HG03097 (cell line): ENCODE measurements around the gene ADK.
"Not testable (repeated sequence)": the region's sequence is repeated elsewhere in the genome, so short reads cannot be mapped to it uniquely, and the experiment has no call there.

ENCODE experiments used
- ATAC-seq: cut with Tn5 transposase; IDR thresholded peaks from one replicate; pipeline ENCODE4 v1.9.1; 2021; ENCODE audit not compliant: unreplicated experiment, low FRiP score

Gene ADK

DNA sequence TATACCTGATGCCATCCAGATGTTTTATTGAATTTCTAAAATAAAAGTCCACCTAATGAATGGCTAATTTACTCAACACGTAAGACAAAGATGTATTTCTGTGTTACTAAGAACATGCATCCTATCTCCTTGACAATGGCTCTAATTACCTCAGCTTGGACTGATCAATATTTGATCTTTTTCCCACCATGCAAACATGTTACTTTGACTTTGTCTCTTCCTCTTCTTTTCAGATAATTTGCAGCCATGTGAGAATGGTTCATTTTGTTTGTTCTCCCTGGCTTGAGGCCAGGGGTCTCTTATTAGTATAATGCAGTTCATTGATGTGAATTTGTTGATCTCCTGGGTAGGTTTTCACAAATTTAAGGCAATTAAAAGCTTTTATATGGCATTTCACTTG is 302.1 kb downstream of the ADK start:
- ATAC-seq: no peak

DNA sequence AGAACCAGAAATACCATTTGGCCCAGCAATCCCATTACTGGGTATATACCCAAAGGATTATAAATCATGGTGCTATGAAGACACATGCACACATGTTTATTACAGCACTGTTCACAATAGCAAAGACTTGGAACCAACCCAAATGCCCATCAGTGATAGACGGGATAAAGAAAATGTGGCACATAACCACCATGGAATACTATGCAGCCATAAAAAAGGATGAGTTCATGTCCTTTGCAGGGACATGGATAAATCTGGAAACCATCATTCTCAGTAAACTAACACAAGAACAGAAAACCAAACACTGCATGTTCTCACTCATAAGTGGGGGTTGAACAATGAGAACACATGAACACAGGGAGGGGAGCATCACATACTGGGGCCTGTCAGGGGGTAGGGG is 306.5 kb downstream of the ADK start:
- not testable (repeated sequence) for ATAC-seq

DNA sequence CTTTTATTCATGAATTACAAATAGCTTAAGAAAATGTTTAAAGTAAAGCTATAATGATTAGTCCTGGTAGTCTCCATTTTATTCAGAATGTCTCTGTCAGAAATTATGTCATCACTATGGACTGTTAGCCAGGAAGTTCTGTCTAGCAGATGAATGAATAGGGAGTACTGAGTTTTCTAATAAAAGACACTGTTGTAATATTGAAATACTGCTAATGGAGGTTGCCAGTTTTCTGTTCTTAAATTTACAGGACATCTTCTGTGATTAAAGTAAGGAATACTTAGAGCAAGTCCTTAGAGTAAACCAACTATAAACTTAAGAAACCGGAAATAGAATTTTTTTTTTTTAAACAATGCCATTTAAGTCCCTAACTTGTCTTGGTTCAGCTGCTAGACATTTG is 309.8 kb downstream of the ADK start:
- ATAC-seq: no peak

DNA sequence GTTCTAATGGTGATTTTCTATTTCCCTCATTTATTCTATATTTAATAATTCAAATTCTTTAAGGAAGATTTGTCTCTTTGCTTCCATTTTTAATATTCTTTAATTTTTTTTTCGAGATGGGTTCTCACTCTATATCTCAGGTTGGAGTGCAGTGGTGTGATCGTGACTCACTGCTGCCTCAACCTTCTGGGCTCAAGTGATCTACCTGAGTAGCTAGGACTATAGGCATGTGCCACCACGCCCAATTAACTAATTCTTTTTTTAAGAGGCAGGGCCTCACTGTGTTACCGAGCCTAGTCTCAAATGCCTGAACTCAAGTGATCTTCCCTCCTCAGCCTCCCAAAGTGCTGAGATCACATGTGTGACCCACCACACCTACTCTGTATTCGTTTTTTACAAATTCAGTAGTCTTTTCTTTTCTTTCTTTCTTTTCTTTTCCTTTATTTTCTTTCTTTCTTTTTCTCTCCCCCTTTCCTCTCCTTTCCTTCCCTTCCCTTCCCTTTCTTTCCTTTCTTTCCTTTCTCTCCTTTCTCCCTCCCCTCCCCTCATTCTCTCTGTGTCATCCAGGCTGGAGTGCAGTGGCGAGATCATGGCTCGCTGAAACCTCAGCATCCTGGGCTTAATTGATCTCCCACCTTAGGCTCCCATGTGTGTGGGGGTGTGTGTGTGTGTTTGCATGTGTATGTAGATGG is 323.1 kb downstream of the ADK start:
- no peak for ATAC-seq

DNA sequence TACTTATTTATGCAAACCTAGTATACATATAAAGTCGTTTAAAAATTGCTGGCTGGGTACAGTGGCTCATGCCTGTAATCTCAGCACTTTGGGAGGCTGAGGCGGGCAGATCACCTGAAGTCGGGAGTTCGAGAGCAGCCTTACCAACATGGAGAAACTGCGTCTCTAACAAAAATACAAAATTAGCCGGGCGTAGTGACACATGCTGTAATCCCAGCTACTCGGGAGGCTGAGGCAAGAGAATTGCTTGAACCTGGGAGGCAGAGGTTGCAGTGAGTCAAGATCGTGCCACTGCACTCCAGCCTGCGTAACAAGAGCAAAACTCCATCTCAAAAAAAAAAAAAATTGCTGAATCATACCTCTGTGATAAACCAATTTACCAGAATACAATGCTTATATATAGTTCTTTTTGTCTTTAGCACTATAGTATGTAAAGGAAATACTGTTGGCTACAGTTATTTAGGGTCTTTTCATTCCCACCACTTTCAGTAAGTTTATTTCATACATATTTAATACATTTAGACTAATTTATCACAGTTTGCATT is 325.2 kb downstream of the ADK start:
- not testable (repeated sequence) for ATAC-seq

DNA sequence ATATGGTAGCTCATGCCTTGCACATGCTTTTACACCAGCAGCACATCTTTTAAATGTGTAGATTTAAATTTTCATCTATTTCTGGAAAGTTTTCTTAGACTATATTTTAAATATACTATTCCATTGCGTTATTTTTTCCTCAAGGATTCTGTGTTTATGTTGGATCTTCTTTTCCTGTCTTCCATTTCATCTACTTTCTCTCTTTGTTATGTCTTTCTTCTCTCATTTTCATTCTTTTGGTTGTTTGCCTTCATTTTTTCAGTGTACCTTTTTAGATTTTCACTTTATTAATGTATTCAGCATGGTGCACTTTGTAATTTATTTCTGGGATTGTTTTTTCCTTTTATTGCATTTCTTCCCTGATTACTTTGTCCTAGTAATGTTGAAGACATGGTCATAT is 329.8 kb downstream of the ADK start:
- no peak for ATAC-seq

DNA sequence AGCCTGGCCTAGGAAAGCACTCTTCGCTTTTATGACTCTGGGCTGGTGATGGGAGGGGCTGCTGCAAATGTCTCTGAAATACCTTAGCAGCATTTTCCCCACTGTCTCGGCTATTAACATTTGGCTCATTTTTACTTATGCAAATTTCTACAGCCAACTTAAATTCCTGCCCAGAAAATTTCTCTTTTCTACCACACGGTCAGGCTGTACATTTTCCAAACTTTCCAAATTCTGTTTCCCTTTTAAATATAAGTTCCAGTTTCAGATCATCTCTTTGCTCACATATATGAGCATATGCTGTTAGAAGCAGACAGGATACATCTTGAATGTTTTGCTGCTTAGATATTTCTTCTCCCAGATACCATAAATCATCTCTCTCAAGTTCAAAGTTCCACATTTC is 332.3 kb downstream of the ADK start:
- no peak for ATAC-seq

DNA sequence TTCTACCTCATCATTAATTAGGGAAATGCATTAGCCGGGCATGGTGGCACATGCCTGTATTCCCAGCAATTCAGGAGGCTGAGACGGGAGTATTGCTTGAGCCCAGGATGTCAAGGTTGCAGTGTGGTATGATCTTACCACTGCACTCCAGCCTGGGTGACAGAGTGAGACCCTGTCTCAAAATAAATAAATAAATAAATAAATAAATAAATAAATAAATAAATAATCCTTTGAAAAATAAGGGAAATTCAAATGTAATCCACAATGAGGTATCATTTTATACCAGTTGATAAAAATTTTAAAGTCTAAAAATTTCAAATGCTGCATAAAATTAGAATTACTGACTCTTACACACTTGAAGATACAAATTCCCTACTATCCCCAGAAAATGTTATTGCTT is 334.3 kb downstream of the ADK start:
- ATAC-seq: no peak

DNA sequence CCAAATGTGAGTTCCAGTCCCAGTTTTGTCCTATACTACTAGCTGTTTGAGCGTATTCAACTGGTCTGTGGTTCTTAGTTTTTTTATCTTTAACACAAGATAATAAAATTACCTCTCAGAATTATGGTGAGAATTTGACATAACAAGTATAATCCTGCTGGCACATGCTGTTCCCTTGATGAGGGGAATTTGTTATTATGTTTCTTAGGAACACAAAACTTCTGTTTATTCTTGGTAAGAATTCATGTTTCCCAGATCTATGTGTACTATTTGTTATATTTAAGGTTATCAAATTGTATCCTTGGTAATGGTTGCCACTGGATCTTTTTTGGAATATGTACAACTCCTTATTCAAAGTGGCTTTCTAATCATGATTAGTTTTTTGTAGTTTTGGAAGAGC is 335.6 kb downstream of the ADK start:
- ATAC-seq: no peak

DNA sequence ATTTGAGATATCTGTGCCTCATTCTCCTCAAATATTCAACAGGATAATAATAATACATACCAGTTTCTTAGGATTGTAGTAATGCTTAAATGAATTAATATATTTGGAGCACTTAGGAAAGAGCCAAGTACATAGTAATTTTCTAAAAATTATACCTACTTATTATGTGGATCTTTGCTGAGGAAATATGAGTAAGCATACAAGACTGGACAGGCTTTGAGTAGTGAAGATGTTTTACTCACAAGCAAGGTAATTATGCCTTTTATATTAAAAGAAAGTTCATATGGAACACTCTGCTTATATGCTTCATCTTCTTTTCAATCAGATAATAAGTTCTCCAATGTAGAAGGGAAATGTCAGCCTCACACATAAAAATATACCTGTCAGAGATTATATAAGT is 337.9 kb downstream of the ADK start:
- no peak for ATAC-seq

DNA sequence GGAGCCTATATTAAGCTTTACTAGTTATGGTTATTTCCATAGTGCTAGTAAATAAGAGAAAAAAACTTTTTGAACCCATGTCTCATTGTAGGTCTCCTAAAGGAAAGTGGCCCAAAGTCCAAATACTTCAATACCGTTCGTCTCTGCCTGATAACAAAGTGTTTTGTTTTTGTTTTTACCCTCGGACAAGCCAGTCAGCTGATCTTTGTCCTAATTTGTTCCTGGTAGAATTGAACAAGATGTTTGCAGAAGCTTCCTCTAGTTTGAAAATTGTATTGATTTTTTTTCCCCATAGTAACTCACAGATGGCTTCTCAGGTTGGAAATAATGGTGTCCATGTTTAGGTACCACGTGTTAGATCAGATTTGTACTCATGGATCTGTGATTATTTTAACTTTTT is 339.5 kb downstream of the ADK start:
- no peak for ATAC-seq

DNA sequence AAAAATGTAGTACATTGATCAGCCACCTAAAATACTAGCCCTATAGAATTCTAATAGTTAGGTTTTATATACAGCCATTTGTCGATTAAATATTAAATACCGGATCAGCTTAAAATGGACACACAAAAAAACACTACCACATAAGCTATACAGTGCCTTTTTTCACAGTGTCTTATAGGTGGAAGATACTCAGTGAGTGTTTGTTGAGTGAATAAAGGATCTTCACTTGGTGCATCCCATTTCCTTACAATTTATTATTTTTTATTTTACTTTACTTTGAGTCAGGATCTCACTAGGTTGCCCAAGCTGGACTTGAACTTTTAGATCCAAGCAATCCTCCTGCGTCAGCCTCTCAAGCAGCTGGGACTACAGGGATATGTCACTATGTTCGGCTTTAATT is 340.0 kb downstream of the ADK start:
- no peak for ATAC-seq

DNA sequence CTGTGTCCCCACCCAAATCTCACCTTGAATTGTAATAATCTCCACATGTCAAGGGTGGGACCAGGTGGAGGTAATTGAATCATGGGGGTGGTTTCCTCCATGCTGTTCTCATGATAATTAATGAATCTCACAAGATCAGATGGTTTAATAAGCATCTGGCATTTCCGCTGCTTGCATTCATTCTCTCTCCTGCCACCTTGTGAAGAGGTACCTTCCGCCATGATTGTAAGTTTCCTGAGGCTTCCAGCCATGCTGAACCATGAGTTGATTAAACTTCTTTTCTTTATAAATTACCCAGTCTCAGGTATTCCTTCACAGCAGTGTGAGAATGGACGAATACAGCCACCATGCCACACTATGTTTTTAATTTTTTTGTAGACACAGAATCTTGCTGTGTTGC is 345.3 kb downstream of the ADK start:
- not testable (repeated sequence) for ATAC-seq

DNA sequence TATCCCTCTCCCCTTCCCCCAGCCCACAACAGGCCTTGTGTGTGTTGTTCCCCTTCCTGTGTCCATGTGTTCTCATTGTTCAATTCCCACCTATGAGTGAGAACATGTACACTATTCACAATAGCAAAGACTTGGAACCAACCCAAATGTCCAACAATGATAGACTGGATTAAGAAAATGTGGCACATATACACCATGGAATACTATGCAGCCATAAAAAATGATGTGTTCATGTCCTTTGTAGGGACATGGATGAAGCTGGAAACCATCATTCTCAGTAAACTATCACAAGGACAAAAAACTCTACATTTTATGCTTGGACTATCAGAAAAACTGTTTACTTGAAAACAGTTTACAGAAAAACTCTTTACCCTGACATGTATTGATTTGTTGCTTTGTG is 347.6 kb downstream of the ADK start:
- not testable (repeated sequence) for ATAC-seq

DNA sequence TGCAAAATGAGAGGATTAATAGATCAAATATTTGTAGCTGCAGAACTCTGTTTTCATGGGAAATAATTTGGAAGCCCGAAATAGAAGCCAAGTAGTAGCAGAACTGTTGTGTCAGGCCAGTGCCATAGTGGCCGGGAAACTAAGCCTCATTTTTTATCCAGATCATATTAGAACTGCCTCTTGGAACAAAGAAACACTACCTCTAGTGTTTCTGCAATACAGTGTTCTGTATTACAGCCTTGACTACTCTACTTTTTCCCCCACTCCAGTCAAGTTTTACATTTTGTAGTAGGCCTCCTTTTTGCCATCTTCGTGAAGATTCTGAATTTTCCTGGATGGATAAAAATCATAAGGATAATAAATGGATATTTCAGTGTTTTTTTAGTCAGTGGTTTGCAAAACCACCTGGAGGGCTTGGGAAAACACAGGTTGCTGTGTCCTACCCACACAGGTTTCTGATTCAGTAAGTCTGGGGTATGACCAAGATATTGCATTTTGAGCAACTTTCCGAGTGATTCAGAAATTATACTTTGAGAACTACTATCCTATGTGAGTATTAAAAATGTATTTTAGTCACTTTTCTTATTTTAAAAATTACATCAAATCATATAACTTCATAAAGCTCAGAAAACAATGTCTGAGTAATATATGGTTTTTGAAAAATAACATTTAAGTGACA is 349.1 kb downstream of the ADK start:
- ATAC-seq: no peak

DNA sequence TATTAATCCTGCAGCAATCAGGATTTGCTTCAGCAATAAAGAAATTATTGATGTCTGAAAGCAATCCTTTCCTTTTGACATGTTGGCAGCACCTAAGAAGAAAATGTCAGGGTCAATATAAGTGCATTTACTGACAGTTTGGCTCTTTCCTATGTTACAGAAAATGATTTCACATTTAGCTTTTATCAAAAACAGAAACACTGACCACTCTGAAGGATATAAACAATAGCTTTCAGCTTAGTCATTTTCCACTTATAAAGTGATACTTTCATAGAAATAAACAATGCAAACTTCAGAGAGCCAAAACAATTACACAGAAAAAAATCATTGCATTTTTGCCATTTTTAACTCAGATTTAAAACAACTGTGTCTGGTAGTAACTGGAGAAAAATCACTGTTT is 349.8 kb downstream of the ADK start:
- no peak for ATAC-seq

DNA sequence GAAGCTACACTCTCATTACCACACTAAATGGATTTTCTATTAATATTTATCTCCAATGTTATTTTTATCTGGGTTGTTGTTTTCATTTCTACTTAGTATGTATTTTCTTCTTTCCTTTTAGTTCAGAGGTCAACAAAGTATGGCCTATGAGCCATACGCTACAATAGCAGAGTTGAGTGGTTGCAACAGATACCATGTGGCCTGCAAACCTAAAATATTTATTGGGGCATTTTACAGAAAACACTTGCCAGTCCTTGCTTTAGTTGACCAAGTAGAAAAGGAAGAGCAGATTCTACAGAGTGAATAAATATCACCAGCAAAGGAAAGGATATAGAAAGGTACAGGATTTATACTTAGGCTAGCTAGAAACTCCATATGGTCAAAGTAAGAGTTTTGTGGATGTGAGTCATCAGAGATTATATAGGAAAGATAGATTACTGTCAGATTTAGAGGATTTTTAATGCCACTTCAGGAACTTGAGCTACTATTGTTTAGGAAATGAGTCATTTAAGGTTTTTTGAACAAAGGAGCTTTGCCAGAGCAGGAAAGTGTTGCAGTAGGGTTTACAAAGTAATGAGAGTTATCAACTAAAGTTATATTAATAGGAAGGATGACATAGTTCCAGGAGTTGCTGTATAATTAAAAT is 352.1 kb downstream of the ADK start:
- no peak for ATAC-seq

DNA sequence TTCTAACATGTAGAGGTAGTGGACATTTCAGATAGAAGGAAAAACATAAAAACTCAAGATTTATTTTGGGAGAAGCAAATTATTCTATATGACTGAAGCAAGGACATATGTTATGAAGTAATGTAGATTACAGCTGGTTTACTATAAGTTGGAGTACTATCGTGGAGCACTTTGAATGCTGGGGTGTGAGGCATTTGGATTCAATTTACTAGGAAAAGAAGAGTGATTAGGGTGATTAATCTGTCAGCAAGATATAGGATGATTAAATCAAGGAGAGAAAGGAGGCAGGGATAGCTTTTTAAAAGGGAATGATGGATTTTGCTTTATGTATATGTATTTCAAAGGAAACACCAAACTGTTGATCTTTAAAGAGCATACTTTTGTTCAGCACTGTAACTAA is 356.9 kb downstream of the ADK start:
- ATAC-seq: no peak

DNA sequence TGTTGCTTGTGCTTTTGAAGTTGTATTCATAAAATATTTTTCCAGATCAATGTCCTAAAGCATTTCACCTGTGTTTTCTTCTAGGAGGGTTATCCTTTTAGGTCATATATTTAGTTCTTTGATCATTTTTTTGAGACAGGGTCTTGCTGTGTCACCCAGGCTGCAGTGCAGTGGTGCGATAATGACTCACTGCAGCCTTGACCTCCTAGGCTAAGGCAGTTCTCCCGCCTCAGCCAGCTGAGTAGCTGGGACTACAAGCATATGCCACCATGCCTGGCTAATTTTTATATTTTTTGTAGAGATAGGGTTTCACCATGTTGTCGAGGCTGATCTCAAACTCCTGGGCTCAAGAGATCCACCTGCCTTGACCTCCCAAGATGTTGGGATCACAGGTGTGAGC is 359.6 kb downstream of the ADK start:
- no peak for ATAC-seq

DNA sequence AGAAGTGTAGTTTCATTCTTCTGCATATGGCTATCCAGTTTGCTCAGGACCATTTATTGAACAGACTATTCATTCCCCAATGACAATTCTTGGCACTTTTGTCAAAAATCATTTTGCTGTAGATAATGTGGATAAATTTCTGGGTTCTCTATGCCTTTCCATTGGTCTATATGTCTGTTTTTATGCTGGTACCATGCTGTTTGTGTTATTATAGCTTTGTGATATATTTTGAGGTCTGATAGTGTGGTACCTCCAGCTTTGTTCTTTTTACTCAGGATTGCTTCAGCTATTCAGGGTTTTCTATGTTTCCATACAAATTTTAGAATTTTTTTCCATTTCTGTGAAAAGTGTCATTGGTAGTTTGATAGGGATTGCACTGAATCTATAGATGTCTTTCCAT is 360.0 kb downstream of the ADK start:
- no peak for ATAC-seq

DNA sequence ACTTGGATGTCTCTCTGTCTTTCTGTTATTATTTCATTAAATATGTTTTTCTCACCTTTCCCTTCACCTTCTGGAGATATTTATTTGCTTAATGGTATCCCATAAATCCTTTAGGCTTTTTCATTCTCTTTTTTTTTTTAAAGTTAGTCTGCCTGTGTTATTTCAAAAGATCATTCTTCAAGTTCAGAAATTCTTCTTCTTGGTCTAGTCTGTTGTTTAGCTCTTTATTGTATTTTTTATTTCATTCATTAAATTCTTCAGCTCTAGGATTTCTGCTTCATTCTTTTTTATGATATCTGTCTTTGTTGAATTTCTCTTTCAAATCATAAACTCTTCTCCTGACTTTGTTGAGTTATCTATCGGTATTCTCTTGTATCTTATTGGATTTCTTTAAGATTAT is 363.3 kb downstream of the ADK start:
- ATAC-seq: no peak

DNA sequence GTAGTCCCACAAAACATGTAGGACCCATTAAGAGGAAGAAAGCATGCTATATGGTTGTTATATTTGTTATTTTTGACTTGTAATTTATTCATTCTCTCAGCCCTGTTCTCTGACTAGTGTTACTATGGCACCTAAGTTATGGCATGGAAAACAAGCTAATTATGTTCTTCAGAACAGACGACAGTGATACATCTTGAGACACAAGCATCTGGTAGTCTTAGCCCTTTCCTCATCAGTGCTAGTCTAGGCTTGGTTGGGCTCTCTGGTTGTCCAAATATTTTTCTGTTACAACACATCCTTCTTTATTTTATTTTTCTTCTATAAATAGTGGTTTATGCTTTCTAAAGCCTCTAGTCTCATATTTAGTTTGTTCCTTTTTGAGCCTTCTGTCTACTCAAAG is 367.0 kb downstream of the ADK start:
- ATAC-seq: no peak
